Subcutaneous adipose tissue (tissue), 4 donors: ENCODE measurements around the gene AIFM2. TPM values are rescaled to one million over a fixed set of nuclear protein-coding genes. Genes with fewer than 3 reads are reported as not detected.

Experiments
- CTCF ChIP-seq: fragments of 450-650 bp; IDR thresholded peaks from one replicate; pipeline ENCODE4 v1.5.1; 2016; ENCODE audit warnings: low read depth, mild to moderate bottlenecking, control low read depth, antibody characterized with exemption, moderate library complexity
- total RNA-seq, 4 donors: library from RNA; depleted of rRNA; stranded (reverse); fragments of >200 nt; gene quantifications; one replicate each; pipeline ENCODE4 v1.1.0, GENCODE V29; 2016

Gene AIFM2
- total RNA-seq, 4 donors from 2014 or later = 46.2 to 97.2 (median 50.1) TPM

GRCh38 chr10:70111496-70111895 lies 21.1 kb downstream of the AIFM2 start:
- no peak for TF ChIP-seq CTCF

- TF ChIP-seq CTCF = no peak
Observed at GRCh38 chr10:70109064-70109729, 23.4 kb downstream of the AIFM2 start.

GRCh38 chr10:70106958-70107791 lies 25.4 kb downstream of the AIFM2 start:
- TF ChIP-seq CTCF = no peak

GRCh38 chr10:70101668-70102067 lies 31.0 kb downstream of the AIFM2 start:
- no peak for TF ChIP-seq CTCF

GRCh38 chr10:70098271-70098670 lies 34.4 kb downstream of the AIFM2 start:
- TF ChIP-seq CTCF = no peak

GRCh38 chr10:70097459-70097858 lies 35.2 kb downstream of the AIFM2 start:
- no peak for TF ChIP-seq CTCF

- TF ChIP-seq CTCF = no peak
Observed at GRCh38 chr10:70096705-70097420, 35.8 kb downstream of the AIFM2 start.
